ENCODE results near the gene MPP1. TPM values are rescaled to one million over a fixed set of nuclear protein-coding genes. Genes with fewer than 3 reads are reported as not detected.

The MPP1 gene
- total RNA-seq, 1 experiment from 2014 or later: 89.3 TPM

GRCh38 chrX:154748712-154749339 is 56.5 kb downstream of the MPP1 start:
- peaks cover 38% of the 10 kb centered on the region for H3K4me1 ChIP-seq (ENCODE audit: control insufficient read depth, insufficient read depth, low read length)
- peak overlapping the region; percentile 75 for H3K27ac ChIP-seq (ENCODE audit: low read length)
- ChIA-PET POLR2A (no interaction called here), CTCF (interaction anchor here (0.7 to 1.6 kb wide), 7 partner anchors 11 to 155 kb away, joined by 3 to 13 read pairs (median 4); no protein-coding TSS in a partner anchor)
- peak; percentile 81 for ATAC-seq
- no TSS peak for BruUV-seq (replicated peaks)
- DNase-seq (ENCODE audit: low read depth, low spot score): no peak
- H3K4me3 ChIP-seq (ENCODE audit: low read depth in 2 of 2, low read length in 2 of 2): peak overlapping the region; percentile 3 to 31; a peak in 3 of 4 replicates
- TF ChIP-seq CTCF (IDR thresholded peaks at IDR 0.05): peak; percentile 86
- no peak for TF ChIP-seq SIN3A (IDR thresholded peaks at IDR 0.05; ENCODE audit: borderline replicate concordance, insufficient read depth, low read depth, low read length)
- H3K27me3 ChIP-seq (ENCODE audit: control insufficient read depth, insufficient read depth, low read length): no peaks in the 10 kb centered on the region
- H3K9me3 ChIP-seq (ENCODE audit: control insufficient read depth, insufficient read depth, low read depth, low read length): no peaks in the 10 kb centered on the region
- intact Hi-C loops (cut with micrococcal nuclease; ENCODE audit: unreplicated experiment) (loop anchor here (1.0 kb wide), 1 partner anchor 34 kb away; no protein-coding TSS in a partner anchor), in situ Hi-C loops (cut with HindIII; ENCODE audit: low pct_unique_long_range_greater_than_20kb, low sequenced_read_pairs) (no loop called here)
- H3K36me3 ChIP-seq (ENCODE audit: control insufficient read depth, insufficient read depth, low read length): no peaks in the 10 kb centered on the region

- intact Hi-C loops (cut with micrococcal nuclease; ENCODE audit: unreplicated experiment) (no loop called here), in situ Hi-C loops (cut with HindIII; ENCODE audit: low pct_unique_long_range_greater_than_20kb, low sequenced_read_pairs) (no loop called here)
- H3K27ac ChIP-seq (ENCODE audit: low read length): no peak overlapping the region
- H3K36me3 ChIP-seq (ENCODE audit: control insufficient read depth, insufficient read depth, low read length): no peaks in the 10 kb centered on the region
- DNase-seq (ENCODE audit: low read depth, low spot score) (no peak), ATAC-seq (no peak)
- BruUV-seq (replicated peaks): no TSS peak
- H3K4me1 ChIP-seq (ENCODE audit: control insufficient read depth, insufficient read depth, low read length): peaks cover 21% of the 10 kb centered on the region
- H3K9me3 ChIP-seq (ENCODE audit: control insufficient read depth, insufficient read depth, low read depth, low read length): no peaks in the 10 kb centered on the region
- ChIA-PET POLR2A (no interaction called here), CTCF (no interaction called here)
- H3K4me3 ChIP-seq (ENCODE audit: low read depth in 2 of 2, low read length in 2 of 2): no peak overlapping the region
- TF ChIP-seq CTCF (IDR thresholded peaks at IDR 0.05): no peak
- no peak for TF ChIP-seq TCF7L2 (IDR thresholded peaks at IDR 0.05; ENCODE audit: low read depth, low read length)
- TF ChIP-seq POLR2AphosphoS5 (IDR thresholded peaks at IDR 0.05; ENCODE audit: low read depth, low read length): no peak
- TF ChIP-seq, protein P1, sequence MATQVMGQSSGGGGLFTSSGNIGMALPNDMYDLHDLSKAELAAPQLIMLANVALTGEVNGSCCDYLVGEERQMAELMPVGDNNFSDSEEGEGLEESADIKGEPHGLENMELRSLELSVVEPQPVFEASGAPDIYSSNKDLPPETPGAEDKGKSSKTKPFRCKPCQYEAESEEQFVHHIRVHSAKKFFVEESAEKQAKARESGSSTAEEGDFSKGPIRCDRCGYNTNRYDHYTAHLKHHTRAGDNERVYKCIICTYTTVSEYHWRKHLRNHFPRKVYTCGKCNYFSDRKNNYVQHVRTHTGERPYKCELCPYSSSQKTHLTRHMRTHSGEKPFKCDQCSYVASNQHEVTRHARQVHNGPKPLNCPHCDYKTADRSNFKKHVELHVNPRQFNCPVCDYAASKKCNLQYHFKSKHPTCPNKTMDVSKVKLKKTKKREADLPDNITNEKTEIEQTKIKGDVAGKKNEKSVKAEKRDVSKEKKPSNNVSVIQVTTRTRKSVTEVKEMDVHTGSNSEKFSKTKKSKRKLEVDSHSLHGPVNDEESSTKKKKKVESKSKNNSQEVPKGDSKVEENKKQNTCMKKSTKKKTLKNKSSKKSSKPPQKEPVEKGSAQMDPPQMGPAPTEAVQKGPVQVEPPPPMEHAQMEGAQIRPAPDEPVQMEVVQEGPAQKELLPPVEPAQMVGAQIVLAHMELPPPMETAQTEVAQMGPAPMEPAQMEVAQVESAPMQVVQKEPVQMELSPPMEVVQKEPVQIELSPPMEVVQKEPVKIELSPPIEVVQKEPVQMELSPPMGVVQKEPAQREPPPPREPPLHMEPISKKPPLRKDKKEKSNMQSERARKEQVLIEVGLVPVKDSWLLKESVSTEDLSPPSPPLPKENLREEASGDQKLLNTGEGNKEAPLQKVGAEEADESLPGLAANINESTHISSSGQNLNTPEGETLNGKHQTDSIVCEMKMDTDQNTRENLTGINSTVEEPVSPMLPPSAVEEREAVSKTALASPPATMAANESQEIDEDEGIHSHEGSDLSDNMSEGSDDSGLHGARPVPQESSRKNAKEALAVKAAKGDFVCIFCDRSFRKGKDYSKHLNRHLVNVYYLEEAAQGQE (IDR thresholded peaks at IDR 0.05; ENCODE audit: insufficient read depth in 1 of 2, low read depth in 2 of 2, low read length in 1 of 2): no peak
- TF ChIP-seq SIN3A (IDR thresholded peaks at IDR 0.05; ENCODE audit: borderline replicate concordance, insufficient read depth, low read depth, low read length): no peak
- no peaks in the 10 kb centered on the region for H3K27me3 ChIP-seq (ENCODE audit: control insufficient read depth, insufficient read depth, low read length)
These were observed 62.7 kb downstream of the MPP1 start for GRCh38 chrX:154742613-154743012.
